Progenitor cell of endocrine pancreas (in vitro differentiated cells): ENCODE data around the gene ACHE. TPM values are rescaled to one million over a fixed set of nuclear protein-coding genes. Genes with fewer than 3 reads are reported as not detected.

Experiments
- DNase-seq: peaks from one replicate; pipeline ENCODE4 v3.0.0; 2021; ENCODE audit warnings: low spot score; ENCODE audit not compliant: unreplicated experiment
- H3K27ac Mint-ChIP-seq: 2 replicates; pipeline ENCODE4 v1.8.0; 2021; ENCODE audit warnings: mild to moderate bottlenecking, moderate library complexity, mixed read lengths
- H3K27me3 Mint-ChIP-seq: 2 replicates; pipeline ENCODE4 v1.8.0; 2021; ENCODE audit warnings: mixed read lengths
- H3K36me3 Mint-ChIP-seq: 2 replicates; pipeline ENCODE4 v1.8.0; 2022; ENCODE audit warnings: mixed read lengths; ENCODE audit not compliant: insufficient read depth
- H3K4me1 Mint-ChIP-seq: 2 replicates; pipeline ENCODE4 v1.8.0; 2021; ENCODE audit warnings: low read depth, mixed read lengths
- H3K4me3 Mint-ChIP-seq: 2 replicates; pipeline ENCODE4 v1.8.0; 2021; ENCODE audit warnings: low read depth, mild to moderate bottlenecking, moderate library complexity, mixed read lengths
- H3K9me3 Mint-ChIP-seq: 2 replicates; pipeline ENCODE4 v1.8.0; 2021; ENCODE audit warnings: low read depth, mixed read lengths
- total RNA-seq: library from RNA; stranded (reverse); gene quantifications from 2 replicates; pipeline ENCODE4 v1.2.1, GENCODE V29; 2021
- TF ChIP-seq, protein P1 (sequence below): fragments of 200-600 bp; sonication (generic); IDR thresholded peaks from one replicate; pipeline ENCODE4 v1.5.0; 2021; ENCODE audit warnings: antibody characterized with exemption, mild to moderate bottlenecking; ENCODE audit not compliant: unreplicated experiment

The ACHE gene
- total RNA-seq, 1 donor from 2014 or later, result 4.0 TPM

DNA sequence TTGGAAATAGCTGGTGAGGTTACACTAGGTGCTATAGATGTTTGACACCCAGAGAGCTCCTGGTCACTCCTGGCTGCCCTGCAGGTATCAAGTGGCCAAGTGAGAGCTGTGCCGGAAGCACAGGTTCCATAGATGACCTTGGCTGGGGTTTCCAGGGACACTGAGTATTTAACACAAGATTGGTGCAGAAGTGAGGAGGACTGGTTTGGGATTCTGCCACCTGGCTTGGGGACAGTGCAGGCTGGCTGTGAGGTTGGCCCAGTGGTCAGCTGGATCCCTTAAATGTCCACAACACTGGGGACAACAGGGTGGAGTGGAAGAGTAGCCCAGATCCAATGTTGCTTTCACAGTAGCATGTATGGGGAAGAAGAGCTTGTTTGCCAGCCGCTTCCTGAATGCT lies 5.3 kb upstream of the ACHE start:
- H3K4me1 Mint-ChIP-seq, result peaks cover 6% of the 10 kb centered on the region
- DNase-seq, result no peak
- H3K27me3 Mint-ChIP-seq, result peaks cover 26% of the 10 kb centered on the region

DNA sequence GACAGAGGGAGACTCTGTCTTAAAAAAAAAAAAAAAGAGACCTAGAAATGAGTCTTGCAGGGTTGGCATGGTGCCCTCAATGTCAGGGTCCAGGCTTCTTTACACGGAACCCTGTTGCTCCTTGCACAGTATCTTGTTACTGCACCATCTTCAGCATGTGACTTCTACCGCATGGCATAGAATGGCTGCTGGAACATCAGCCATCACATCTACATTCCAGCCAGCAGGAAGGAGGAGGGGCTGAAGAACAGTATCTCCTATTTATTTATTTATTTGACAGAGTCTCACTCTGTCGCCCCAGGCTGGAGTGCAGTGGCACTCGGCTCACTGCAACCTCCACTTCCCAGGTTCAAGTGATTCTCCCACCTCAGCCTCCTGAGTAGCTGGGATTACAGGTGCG lies 3.7 kb upstream of the ACHE start:
- Mint-ChIP-seq H3K36me3 (no peaks in the 10 kb centered on the region), H3K27me3 (peaks cover 28% of the 10 kb centered on the region), H3K9me3 (no peaks in the 10 kb centered on the region), H3K4me3 (no peak overlapping the region), H3K4me1 (peaks cover 8% of the 10 kb centered on the region), H3K27ac (no peak overlapping the region)
- TF ChIP-seq, protein P1, sequence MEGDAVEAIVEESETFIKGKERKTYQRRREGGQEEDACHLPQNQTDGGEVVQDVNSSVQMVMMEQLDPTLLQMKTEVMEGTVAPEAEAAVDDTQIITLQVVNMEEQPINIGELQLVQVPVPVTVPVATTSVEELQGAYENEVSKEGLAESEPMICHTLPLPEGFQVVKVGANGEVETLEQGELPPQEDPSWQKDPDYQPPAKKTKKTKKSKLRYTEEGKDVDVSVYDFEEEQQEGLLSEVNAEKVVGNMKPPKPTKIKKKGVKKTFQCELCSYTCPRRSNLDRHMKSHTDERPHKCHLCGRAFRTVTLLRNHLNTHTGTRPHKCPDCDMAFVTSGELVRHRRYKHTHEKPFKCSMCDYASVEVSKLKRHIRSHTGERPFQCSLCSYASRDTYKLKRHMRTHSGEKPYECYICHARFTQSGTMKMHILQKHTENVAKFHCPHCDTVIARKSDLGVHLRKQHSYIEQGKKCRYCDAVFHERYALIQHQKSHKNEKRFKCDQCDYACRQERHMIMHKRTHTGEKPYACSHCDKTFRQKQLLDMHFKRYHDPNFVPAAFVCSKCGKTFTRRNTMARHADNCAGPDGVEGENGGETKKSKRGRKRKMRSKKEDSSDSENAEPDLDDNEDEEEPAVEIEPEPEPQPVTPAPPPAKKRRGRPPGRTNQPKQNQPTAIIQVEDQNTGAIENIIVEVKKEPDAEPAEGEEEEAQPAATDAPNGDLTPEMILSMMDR, result no peak
- no peak for DNase-seq

More for the DNA sequence above, 5.3 kb upstream of the ACHE start:
- H3K4me3 Mint-ChIP-seq, result no peak overlapping the region
- H3K27ac Mint-ChIP-seq, result no peak overlapping the region
- TF ChIP-seq, protein P1, result no peak
- H3K9me3 Mint-ChIP-seq, result no peaks in the 10 kb centered on the region
- H3K36me3 Mint-ChIP-seq, result no peaks in the 10 kb centered on the region

DNA sequence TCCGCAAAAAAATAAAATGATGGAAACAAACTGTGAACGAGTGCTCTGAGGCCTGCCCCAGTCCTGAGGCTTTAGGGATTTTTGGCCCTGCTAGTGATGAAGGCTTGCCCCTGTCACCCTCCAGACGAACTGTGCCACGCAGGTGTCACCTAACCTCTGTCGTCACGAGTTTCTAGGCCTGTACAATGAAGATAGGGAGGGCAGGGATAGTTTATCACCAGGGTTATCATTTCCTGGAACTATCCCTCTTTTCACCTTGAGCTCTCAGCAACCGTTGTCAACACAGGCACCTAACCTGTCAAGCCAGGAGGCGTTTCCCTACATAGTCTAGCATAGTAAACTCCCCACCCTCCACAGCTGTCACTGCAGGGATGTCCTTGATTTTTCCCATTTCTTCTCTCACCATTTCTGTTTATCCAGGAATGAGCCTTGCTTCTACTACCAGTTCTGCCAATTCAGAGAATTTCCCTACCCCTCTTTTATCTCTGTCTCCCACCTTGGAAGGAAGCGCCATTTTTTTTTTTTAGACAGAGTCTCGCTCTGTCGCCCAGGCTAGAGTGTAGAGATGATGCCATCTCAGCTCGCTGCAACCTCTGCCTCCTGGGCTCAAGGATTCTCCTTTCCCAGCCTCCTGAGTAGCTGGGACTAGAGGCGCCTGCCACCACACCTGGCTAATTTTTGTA lies 2.2 kb upstream of the ACHE start:
- Mint-ChIP-seq H3K4me1 (peaks cover 11% of the 10 kb centered on the region), H3K27ac (peak overlapping the region; percentile 50), H3K9me3 (no peaks in the 10 kb centered on the region), H3K27me3 (peaks cover 28% of the 10 kb centered on the region), H3K36me3 (no peaks in the 10 kb centered on the region), H3K4me3 (peak overlapping the region; percentile 37)
- TF ChIP-seq, protein P1, result no peak
- no peak for DNase-seq

DNA sequence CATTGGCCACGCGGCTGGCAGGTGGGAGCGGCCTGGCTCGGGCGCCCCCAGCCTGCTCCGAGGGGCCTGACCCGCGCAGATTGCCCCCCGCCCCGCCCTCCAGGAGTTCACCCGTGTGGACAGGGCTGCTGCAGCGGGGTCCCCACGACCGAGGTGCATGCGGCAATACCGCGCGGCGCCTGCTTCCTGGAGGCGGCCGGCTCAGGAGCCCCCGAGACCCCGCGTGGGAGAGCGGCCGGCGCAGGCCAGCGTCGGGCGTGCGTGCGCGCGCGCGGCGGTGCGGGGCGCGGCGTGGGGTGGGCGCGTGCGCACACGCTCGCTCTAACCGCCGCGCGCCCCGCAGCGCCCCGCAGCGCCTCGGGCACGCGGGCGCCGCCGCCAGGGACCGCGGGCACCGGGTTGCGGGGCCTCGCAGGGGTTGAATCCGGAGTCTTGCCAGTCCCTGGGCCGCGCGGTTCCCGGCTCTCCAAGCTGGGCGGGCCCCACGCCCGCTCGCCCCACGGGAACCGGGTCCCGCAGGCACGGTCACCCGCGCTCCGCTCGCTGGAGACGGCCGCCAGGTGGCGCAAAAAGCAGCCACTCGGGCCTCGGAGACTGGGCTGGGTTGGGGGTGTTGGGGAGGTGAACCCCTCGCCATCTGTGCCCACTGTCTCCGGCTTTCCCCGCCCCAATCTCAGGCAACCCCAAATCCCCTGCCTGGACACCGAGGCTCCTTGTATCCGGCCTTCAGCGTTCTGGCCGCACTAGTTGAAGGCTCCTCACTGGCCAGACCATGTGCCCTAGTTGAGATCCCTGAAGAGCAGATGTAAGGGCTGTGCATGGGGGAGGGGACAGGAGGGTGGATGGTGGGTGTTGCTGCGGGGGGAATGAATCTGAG lies 1.3 kb upstream of the ACHE start:
- TF ChIP-seq, protein P1, result peak; percentile 88
- DNase-seq, result peak; percentile 67
- H3K27ac Mint-ChIP-seq, result no peak overlapping the region
- H3K27me3 Mint-ChIP-seq, result peaks cover 28% of the 10 kb centered on the region
- no peaks in the 10 kb centered on the region for H3K36me3 Mint-ChIP-seq
- peaks cover 13% of the 10 kb centered on the region for H3K4me1 Mint-ChIP-seq
- no peaks in the 10 kb centered on the region for H3K9me3 Mint-ChIP-seq
- peak overlapping the region; percentile 61 for H3K4me3 Mint-ChIP-seq

DNA sequence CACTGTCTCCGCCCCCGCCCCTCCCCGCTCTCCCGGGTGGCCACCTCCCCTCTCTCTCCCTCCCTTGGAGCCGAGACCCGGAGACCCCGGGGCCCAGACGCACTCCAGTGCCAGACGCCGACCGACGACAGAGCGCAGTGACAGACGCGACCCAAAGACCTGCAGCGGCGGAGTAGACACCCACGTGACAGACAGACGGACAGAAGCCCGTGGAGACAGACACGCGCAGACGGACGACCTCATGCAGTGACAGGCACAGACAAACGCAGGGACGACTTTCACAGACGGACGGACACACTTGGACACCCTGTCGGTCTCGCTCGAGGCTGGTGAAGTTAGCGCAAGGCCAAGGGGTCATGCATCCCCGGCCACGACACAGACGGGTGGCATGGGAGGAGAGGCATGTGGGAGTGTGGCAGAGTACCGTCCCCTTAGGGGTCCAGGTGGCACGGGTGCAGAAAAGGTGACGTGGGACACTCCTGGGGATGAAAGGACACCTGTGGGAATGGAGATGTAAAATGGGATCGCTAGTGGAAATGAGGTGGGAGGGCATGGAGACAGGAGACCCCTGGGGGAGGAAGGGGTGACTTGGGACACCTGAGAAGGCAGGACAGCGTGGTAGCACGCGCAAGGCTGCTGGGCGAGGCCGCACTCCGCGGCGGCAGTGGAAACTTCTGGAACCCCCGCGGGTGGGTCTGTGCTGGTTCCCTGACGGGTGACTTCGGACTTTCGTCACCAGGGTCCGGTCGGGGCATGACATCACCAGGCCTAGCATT lies 456 bp upstream of the ACHE start:
- Mint-ChIP-seq H3K4me1 (peaks cover 17% of the 10 kb centered on the region), H3K9me3 (no peaks in the 10 kb centered on the region), H3K36me3 (no peaks in the 10 kb centered on the region), H3K4me3 (peak overlapping the region; percentile 77), H3K27ac (peak overlapping the region; percentile 88), H3K27me3 (peaks cover 28% of the 10 kb centered on the region)
- TF ChIP-seq, protein P1, result no peak
- DNase-seq, result no peak
